ENCODE data around the gene PYCR2. TPM values are rescaled to one million over a fixed set of nuclear protein-coding genes. Genes with fewer than 3 reads are reported as not detected.

PYCR2 gene
- total RNA-seq, 2 donors from 2014 or later = 50.3 to 57.3 TPM

- TF ChIP-seq, protein P1, sequence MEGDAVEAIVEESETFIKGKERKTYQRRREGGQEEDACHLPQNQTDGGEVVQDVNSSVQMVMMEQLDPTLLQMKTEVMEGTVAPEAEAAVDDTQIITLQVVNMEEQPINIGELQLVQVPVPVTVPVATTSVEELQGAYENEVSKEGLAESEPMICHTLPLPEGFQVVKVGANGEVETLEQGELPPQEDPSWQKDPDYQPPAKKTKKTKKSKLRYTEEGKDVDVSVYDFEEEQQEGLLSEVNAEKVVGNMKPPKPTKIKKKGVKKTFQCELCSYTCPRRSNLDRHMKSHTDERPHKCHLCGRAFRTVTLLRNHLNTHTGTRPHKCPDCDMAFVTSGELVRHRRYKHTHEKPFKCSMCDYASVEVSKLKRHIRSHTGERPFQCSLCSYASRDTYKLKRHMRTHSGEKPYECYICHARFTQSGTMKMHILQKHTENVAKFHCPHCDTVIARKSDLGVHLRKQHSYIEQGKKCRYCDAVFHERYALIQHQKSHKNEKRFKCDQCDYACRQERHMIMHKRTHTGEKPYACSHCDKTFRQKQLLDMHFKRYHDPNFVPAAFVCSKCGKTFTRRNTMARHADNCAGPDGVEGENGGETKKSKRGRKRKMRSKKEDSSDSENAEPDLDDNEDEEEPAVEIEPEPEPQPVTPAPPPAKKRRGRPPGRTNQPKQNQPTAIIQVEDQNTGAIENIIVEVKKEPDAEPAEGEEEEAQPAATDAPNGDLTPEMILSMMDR (IDR thresholded peaks at IDR 0.05) = no peak
- H3K27ac ChIP-seq = no peak overlapping the region
- H3K4me1 ChIP-seq = no peaks in the 10 kb centered on the region
- H3K9me3 ChIP-seq = no peaks in the 10 kb centered on the region
- H3K27me3 ChIP-seq = peaks cover 0 to 6% of the 10 kb centered on the region in 2 donors
- DNase-seq (ENCODE audit: low spot score) = no peak
- no peak overlapping the region for H3K4me3 ChIP-seq
- no peaks in the 10 kb centered on the region for H3K36me3 ChIP-seq
Observed at GRCh38 chr1:225963735-225964530, 39.9 kb upstream of the PYCR2 start.

- H3K9me3 ChIP-seq = no peaks in the 10 kb centered on the region
- H3K36me3 ChIP-seq = no peaks in the 10 kb centered on the region
- H3K4me1 ChIP-seq = no peaks in the 10 kb centered on the region
- no peak overlapping the region for H3K4me3 ChIP-seq
- TF ChIP-seq, protein P1 (IDR thresholded peaks at IDR 0.05) = peak; percentile 26 to 63
- H3K27me3 ChIP-seq = peaks cover 0 to 6% of the 10 kb centered on the region in 2 donors
- no peak for DNase-seq (ENCODE audit: low spot score)
- H3K27ac ChIP-seq = no peak overlapping the region
Observed at GRCh38 chr1:225962440-225962975, 38.5 kb upstream of the PYCR2 start.

DNA sequence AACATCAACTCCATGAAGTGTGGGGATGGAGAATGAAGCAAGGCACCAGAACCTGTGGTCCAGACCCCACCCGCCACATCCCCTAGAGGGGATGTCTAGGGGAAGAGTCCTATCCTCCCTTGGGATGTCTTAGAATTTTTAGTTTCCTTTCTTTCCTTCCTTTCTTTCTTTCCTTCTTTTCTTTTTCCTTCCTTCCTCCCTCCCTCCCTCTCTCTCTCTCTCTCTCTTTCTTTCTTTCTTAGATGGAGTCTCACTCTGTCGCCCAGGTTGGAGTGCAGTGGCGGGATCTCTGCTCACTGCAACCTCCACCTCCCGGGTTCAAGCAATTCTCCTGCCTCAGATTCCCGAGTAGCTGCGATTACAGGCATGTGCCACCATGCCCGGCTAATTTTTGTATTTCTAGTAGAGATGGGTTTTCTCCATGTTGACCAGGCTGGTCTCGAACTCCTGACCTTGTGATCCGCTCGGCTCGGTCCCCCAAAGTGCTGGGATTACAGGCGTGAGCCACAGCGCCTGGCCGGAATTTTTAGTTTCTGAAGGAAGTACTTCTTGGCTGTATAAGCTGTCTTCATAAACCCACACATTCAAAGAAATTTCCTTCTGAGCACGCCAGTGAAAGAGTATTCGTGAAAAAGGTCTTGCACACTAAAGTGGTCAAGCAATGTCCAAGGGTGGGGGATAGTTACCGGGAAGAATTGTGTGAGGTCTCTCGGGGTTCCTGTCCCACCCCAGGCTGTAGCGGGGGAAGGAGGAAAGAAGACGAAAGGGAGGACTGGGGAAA is 37.8 kb upstream of the PYCR2 start:
- DNase-seq (ENCODE audit: low spot score) = no peak

GRCh38 chr1:225958041-225958440 is 34.0 kb upstream of the PYCR2 start:
- no peak overlapping the region for H3K4me3 ChIP-seq
- DNase-seq (ENCODE audit: low spot score) = no peak
- H3K9me3 ChIP-seq = no peaks in the 10 kb centered on the region
- TF ChIP-seq, protein P1 (IDR thresholded peaks at IDR 0.05) = no peak
- H3K4me1 ChIP-seq = no peaks in the 10 kb centered on the region
- H3K27me3 ChIP-seq = peaks cover 0 to 6% of the 10 kb centered on the region in 2 donors
- H3K36me3 ChIP-seq = no peaks in the 10 kb centered on the region
- H3K27ac ChIP-seq = no peak overlapping the region

More for the DNA sequence above, 37.8 kb upstream of the PYCR2 start:
- TF ChIP-seq, protein P1 (IDR thresholded peaks at IDR 0.05) = no peak
- H3K4me3 ChIP-seq = no peak overlapping the region
- H3K36me3 ChIP-seq = no peaks in the 10 kb centered on the region
- no peaks in the 10 kb centered on the region for H3K4me1 ChIP-seq
- no peak overlapping the region for H3K27ac ChIP-seq
- H3K9me3 ChIP-seq = no peaks in the 10 kb centered on the region
- peaks cover 0 to 6% of the 10 kb centered on the region in 2 donors for H3K27me3 ChIP-seq

DNA sequence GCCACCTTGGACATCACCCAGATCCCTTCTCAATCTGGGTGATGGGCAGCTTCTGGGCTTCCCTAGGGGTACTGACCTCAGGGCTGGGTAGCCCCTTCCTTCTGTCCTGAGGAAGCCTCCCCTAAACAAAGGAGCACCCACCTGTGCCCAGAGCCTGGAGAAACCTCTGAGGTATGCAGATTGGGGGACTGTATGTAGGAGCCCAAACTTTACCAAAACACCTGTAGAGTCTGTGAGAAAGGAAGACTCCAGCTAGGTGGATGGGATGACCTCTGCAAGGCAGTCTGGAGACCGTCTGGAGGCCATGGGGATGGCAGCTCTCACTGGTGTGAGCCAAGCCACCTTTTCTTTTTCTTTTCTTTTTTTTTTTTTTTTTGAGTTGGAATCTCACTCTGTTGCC is 30.7 kb upstream of the PYCR2 start:
- Histone ChIP-seq H3K4me3 (no peak overlapping the region), H3K27me3 (no peaks in the 10 kb centered on the region), H3K4me1 (no peaks in the 10 kb centered on the region), H3K9me3 (no peaks in the 10 kb centered on the region), H3K36me3 (no peaks in the 10 kb centered on the region), H3K27ac (no peak overlapping the region)
- TF ChIP-seq, protein P1 (IDR thresholded peaks at IDR 0.05) = no peak
- DNase-seq (ENCODE audit: low spot score) = no peak
